GM06990 (cell line): ENCODE results near the gene CDK5RAP2.

ENCODE experiments used
- DNase-seq: peaks from one replicate; pipeline ENCODE4 v3.0.0-alpha.2; 2011; ENCODE audit not compliant: insufficient read length; ENCODE audit errors: extremely low read depth
- H3K27me3 ChIP-seq: replicated peaks from 2 replicates; pipeline ENCODE4 v1.6.0; 2011; ENCODE audit warnings: low read length; ENCODE audit not compliant: control insufficient read depth, insufficient read depth
- H3K36me3 ChIP-seq: 2 replicates; pipeline ENCODE4 v1.5.1; 2011; ENCODE audit warnings: low read length; ENCODE audit not compliant: control insufficient read depth, insufficient read depth
- H3K4me3 ChIP-seq: replicated peaks from 2 replicates; pipeline ENCODE4 v1.5.1; 2011; ENCODE audit warnings: low read depth, mild to moderate bottlenecking, control low read depth, low read length
- CTCF ChIP-seq: IDR thresholded peaks from 2 replicates; pipeline ENCODE4 v1.5.1; 2011; ENCODE audit warnings: low read length, control low read depth, mild to moderate bottlenecking, inconsistent platforms; ENCODE audit not compliant: insufficient read depth, poor library complexity, severe bottlenecking

Gene CDK5RAP2

GRCh38 chr9:120353506-120353905 lies 226.5 kb downstream of the CDK5RAP2 start:
- no peaks in the 10 kb centered on the region for H3K36me3 ChIP-seq
- DNase-seq, result no peak
- TF ChIP-seq CTCF, result no peak
- no peak overlapping the region for H3K4me3 ChIP-seq
- H3K27me3 ChIP-seq, result no peaks in the 10 kb centered on the region; the same call in none of the 2 replicates

GRCh38 chr9:120351106-120351505 lies 228.9 kb downstream of the CDK5RAP2 start:
- TF ChIP-seq CTCF, result no peak

GRCh38 chr9:120350596-120350995 lies 229.4 kb downstream of the CDK5RAP2 start:
- Histone ChIP-seq H3K36me3 (no peaks in the 10 kb centered on the region), H3K4me3 (no peak overlapping the region), H3K27me3 (no peaks in the 10 kb centered on the region; the same call in none of the 2 replicates)
- no peak for DNase-seq
- TF ChIP-seq CTCF, result no peak

More at GRCh38 chr9:120351106-120351505, 228.9 kb downstream of the CDK5RAP2 start:
- Histone ChIP-seq H3K27me3 (no peaks in the 10 kb centered on the region; the same call in none of the 2 replicates), H3K4me3 (no peak overlapping the region), H3K36me3 (no peaks in the 10 kb centered on the region)
- no peak for DNase-seq

- peak; percentile 9 for DNase-seq
- no peaks in the 10 kb centered on the region for H3K36me3 ChIP-seq
- H3K27me3 ChIP-seq, result no peaks in the 10 kb centered on the region; the same call in none of the 2 replicates
- peak; percentile 70 for TF ChIP-seq CTCF
- no peak overlapping the region for H3K4me3 ChIP-seq
Observed at GRCh38 chr9:120348951-120349429, 231.0 kb downstream of the CDK5RAP2 start.

- Histone ChIP-seq H3K36me3 (no peaks in the 10 kb centered on the region), H3K4me3 (no peak overlapping the region), H3K27me3 (no peaks in the 10 kb centered on the region; the same call in 1 of the 2 replicates)
- no peak for TF ChIP-seq CTCF
- DNase-seq, result no peak
Observed at GRCh38 chr9:120345379-120345778, 234.6 kb downstream of the CDK5RAP2 start.

GRCh38 chr9:120344230-120344629 lies 235.7 kb downstream of the CDK5RAP2 start:
- Histone ChIP-seq H3K4me3 (no peak overlapping the region), H3K36me3 (no peaks in the 10 kb centered on the region), H3K27me3 (no peaks in the 10 kb centered on the region; the same call in 1 of the 2 replicates)
- TF ChIP-seq CTCF, result no peak
- DNase-seq, result no peak
